ENCODE results near the gene KDM4B. TPM values are rescaled to one million over a fixed set of nuclear protein-coding genes. Genes with fewer than 3 reads are reported as not detected.

Gene KDM4B
- total and polyA plus RNA-seq, 4 donors = 16.6 to 43.6 (median 28.0) TPM

DNA sequence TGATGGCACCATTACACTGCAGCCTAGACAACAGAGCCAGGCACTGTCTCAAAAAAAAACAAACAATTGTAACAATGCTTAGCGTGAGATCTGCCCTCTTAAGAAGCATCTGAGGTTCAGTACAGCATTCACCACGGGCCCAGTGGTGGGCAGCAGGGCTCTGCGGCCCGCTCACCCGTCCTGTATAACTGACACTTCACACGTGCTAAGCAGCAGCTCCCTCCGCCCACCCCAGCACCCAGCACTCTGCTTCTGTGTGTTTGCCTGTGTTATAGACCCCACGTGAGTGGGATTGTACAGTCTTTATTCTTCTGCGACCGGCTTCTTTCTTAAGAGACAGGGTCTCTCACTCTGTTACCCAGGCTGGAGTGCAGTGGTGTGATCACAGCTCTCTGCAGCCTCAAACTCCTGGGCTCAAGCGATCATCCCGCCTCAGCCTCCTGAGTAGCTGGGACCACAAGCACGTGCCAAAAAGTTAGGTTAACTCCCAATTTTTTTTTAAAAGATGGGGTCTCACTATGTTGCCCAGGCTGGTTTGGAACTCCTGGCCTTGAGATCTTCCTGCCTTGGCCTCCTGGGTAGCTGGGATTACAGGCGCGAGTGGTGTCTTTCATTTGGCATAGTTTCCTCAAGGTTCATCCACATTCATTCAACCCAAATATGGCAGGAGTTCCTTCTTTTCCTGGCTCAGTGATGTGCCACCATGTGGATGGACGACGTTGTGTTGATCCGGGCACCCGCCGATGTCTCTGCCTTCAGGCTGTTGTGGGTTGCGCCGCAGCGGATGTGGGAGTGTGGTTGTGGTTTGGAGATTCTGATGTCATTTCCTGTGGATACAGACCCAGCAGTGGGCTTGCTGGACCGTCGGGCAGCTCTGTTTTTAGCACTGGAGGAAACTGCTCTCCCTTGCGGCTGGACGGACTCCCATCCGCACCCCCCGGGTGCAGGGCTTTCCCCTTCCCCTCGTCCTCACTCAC, 170.0 kb downstream of the KDM4B start:
- H3K9me3 ChIP-seq (ENCODE audit: control insufficient read depth, insufficient read depth, low read length) = no peaks in the 10 kb centered on the region
- H3K4me1 ChIP-seq (ENCODE audit: control insufficient read depth, insufficient read depth, low read length) = peaks cover 43% of the 10 kb centered on the region
- H3K36me3 ChIP-seq (ENCODE audit: control insufficient read depth, insufficient read depth, low read length) = peaks cover 100% of the 10 kb centered on the region
- H3K4me3 ChIP-seq (ENCODE audit: low read depth, low read length) = no peak overlapping the region
- H3K27me3 ChIP-seq (ENCODE audit: control insufficient read depth, insufficient read depth, low read length) = no peaks in the 10 kb centered on the region
- H3K27ac ChIP-seq (ENCODE audit: low read depth, low read length) = no peak overlapping the region
- 86% methylated on average over 28 of the region's 30 CpGs for WGBS (ENCODE audit: insufficient coverage)
- no peak for DNase-seq (ENCODE audit: low read depth in 4 of 6, low spot score in 6 of 6)

DNA sequence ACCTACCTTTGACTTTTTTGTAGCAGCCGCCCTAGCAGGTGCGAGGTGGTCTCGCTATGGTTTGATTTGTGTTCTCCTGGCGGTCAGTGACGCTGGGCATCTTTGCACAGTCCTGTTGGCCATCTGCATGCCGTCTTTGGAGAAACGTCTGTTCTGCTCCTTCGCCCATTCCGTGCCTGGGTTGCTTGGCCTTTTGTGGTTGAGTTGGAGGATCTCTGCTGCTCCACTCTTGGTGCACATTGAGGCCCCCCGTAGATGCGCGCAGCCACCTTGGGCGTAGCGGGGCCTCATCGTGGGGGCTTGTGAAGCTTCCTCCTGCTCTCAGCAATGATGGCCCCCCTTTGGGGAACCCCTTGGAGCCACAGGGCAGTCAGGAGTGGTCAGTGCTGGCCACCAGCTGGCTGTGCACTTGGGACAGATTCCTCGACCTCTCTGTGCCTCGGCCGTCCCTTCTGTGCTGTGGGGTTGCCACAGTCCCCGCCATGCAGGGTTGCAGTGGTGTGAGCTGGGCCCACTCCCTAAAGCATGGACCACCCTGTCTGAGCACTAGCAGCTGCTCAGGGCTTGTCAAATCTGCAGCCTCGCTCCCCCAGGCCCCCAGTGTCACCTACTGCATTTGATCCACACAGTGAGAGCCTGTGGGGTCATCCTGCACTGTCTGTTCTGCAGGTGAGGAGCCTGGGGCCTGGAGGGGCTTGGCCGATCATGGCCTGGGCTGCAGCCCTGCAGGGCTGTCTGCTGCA, 170.8 kb downstream of the KDM4B start:
- Histone ChIP-seq H3K9me3 (ENCODE audit: control insufficient read depth, insufficient read depth, low read length) (no peaks in the 10 kb centered on the region), H3K4me3 (ENCODE audit: low read depth, low read length) (no peak overlapping the region), H3K27me3 (ENCODE audit: control insufficient read depth, insufficient read depth, low read length) (no peaks in the 10 kb centered on the region), H3K36me3 (ENCODE audit: control insufficient read depth, insufficient read depth, low read length) (peaks cover 100% of the 10 kb centered on the region), H3K4me1 (ENCODE audit: control insufficient read depth, insufficient read depth, low read length) (peaks cover 40% of the 10 kb centered on the region), H3K27ac (ENCODE audit: low read depth, low read length) (no peak overlapping the region)
- WGBS (ENCODE audit: insufficient coverage) = 90% methylated on average over 21 of the region's 21 CpGs
- DNase-seq (ENCODE audit: low read depth in 4 of 6, low spot score in 6 of 6) = no peak

DNA sequence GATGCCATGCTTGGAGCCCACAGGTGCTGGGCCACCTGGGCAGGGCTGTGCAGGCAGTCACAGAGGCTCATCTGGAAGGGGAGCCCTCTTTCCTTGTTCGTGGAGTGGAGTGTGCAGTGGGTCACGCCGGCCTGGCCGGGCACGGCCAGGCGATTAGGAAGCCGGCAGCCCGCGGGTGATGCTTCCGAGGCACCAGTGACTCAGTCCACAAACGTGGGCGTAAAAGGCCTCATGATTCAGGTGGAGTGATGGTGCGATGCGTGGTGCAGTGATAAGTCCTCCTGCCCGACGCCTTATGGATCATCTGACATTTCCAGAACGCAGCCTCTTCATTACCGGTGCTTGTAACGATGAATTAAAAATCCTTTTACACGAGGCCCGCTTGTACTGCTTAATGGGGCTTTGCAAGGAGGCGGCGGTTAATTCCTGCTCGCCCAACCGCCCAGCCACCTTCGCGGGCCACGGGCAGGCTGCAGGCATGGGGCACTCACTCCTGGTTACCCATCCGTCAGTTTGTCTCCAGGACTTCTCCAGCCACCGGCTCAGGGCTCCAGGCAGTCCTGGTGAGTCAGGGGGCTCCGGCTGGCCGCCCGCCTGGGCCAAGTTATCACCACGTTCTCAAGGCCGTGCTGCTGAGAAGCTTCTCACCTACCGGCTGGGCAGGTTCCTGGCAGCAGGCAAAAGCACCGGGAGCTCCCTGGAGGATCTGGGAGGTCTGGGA, 172.4 kb downstream of the KDM4B start:
- Histone ChIP-seq H3K4me1 (ENCODE audit: control insufficient read depth, insufficient read depth, low read length) (peaks cover 25% of the 10 kb centered on the region), H3K4me3 (ENCODE audit: low read depth, low read length) (no peak overlapping the region), H3K27ac (ENCODE audit: low read depth, low read length) (no peak overlapping the region), H3K36me3 (ENCODE audit: control insufficient read depth, insufficient read depth, low read length) (peaks cover 98% of the 10 kb centered on the region), H3K9me3 (ENCODE audit: control insufficient read depth, insufficient read depth, low read length) (no peaks in the 10 kb centered on the region), H3K27me3 (ENCODE audit: control insufficient read depth, insufficient read depth, low read length) (no peaks in the 10 kb centered on the region)
- DNase-seq (ENCODE audit: low read depth in 4 of 6, low spot score in 6 of 6) = peak in 1 of 6 donors; percentile 67
- 81% methylated on average over 37 of the region's 37 CpGs for WGBS (ENCODE audit: insufficient coverage)

DNA sequence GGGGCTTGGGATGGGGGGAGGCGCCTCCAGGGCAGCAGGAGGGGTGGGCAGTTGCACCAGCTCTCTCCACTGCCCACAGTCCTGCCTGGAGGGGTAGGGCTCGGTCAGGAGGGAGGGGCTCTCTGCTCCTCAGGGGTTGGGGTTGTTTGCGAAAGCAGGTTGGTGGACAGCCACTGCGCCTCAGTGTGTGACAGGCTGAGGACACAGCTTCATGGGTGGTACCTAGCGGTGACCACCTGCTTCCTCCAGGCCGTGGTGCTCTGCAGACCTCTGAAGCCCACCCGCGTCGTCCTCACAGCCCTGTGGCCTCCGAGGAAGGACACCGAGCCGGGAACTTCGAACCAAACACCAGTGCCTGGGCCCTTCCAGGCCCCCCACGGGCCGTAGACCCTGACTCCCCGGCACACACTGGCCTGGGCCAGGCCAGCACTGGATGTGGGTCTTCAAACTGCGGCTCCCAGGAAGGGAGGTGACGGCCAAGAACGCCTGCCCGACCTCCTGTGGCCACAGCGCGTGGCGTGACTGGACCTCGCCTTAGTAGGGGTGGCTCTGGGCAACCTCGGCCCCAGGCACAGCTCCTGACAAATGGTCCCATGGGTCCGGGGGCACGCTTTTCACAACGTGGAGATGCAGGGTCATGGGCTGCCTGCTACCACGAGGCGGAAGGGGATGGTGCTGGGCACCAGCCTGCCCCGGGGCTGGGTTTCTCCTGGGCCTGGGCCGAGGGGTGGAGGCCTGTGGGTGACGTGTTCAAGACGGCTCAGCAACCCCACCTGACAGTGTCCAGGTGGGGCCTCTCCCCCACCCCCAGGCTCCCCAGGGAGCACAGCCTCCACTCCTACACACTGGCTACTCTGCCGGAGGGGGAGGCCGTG, 173.2 kb downstream of the KDM4B start:
- Histone ChIP-seq H3K9me3 (ENCODE audit: control insufficient read depth, insufficient read depth, low read length) (no peaks in the 10 kb centered on the region), H3K36me3 (ENCODE audit: control insufficient read depth, insufficient read depth, low read length) (peaks cover 98% of the 10 kb centered on the region), H3K4me1 (ENCODE audit: control insufficient read depth, insufficient read depth, low read length) (peaks cover 17% of the 10 kb centered on the region), H3K4me3 (ENCODE audit: low read depth, low read length) (no peak overlapping the region), H3K27ac (ENCODE audit: low read depth, low read length) (no peak overlapping the region), H3K27me3 (ENCODE audit: control insufficient read depth, insufficient read depth, low read length) (no peaks in the 10 kb centered on the region)
- DNase-seq (ENCODE audit: low read depth in 4 of 6, low spot score in 6 of 6) = no peak
- WGBS (ENCODE audit: insufficient coverage) = 93% methylated on average over 32 of the region's 36 CpGs

DNA sequence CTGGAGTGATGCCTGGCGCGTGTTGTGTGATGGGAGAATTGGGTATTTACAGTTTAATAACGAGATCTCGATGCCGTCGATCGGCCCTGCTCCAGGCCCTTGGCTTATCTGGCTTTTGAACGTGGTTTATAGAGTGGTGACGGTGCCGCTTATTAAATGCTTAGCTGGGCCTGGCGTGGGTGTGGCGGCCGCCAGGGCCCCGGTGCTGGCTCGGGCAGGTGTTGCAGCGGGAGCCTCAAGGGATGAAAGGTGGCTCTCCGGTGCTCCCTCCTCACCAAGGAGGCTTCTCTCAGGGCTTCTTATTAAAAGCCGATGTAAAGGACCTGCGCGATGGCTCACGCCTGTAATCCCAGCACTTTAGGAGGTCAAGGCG, 173.8 kb downstream of the KDM4B start:
- no peak overlapping the region for H3K4me3 ChIP-seq (ENCODE audit: low read depth, low read length)
- no peaks in the 10 kb centered on the region for H3K9me3 ChIP-seq (ENCODE audit: control insufficient read depth, insufficient read depth, low read length)
- H3K27me3 ChIP-seq (ENCODE audit: control insufficient read depth, insufficient read depth, low read length) = no peaks in the 10 kb centered on the region
- 76% methylated on average over 15 of the region's 22 CpGs for WGBS (ENCODE audit: insufficient coverage)
- no peak overlapping the region for H3K27ac ChIP-seq (ENCODE audit: low read depth, low read length)
- peaks cover 98% of the 10 kb centered on the region for H3K36me3 ChIP-seq (ENCODE audit: control insufficient read depth, insufficient read depth, low read length)
- DNase-seq (ENCODE audit: low read depth in 4 of 6, low spot score in 6 of 6) = no peak
- peaks cover 15% of the 10 kb centered on the region for H3K4me1 ChIP-seq (ENCODE audit: control insufficient read depth, insufficient read depth, low read length)

DNA sequence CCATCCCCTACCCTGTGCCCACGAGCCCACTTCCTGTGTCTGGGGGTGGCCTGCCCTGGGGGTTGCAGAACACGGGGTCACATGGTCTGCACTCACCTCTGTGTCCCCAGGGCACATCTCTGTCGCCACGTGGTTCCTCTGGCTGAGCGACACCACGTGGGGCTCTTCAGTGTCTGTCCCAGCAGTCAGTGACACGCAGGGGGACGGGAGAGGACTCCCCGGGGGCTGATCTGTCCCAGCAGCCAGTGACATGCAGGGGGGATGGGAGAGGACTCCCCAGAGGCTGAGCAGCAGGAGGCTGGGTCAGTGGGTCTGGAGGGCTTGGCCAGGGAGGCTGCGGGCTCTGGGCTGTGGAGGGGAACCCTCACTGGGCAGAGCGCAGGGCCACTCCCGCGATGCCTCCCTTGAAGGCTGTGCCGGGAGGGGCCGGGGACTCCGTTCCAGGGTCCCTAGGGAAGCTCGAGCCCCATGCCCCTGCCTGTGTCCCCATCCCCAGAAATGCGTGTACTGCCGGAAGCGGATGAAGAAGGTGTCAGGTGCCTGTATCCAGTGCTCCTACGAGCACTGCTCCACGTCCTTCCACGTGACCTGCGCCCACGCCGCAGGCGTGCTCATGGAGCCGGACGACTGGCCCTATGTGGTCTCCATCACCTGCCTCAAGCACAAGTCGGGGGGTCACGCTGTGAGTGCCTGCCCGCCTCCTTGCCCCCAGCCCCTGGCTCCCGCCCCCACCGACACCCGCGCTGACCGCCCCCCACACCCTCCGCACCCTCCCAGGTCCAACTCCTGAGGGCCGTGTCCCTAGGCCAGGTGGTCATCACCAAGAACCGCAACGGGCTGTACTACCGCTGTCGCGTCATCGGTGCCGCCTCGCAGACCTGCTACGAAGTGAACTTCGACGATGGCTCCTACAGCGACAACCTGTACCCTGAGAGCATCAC, 174.8 kb downstream of the KDM4B start:
- 91% methylated on average over 46 of the region's 51 CpGs for WGBS (ENCODE audit: insufficient coverage)

DNA sequence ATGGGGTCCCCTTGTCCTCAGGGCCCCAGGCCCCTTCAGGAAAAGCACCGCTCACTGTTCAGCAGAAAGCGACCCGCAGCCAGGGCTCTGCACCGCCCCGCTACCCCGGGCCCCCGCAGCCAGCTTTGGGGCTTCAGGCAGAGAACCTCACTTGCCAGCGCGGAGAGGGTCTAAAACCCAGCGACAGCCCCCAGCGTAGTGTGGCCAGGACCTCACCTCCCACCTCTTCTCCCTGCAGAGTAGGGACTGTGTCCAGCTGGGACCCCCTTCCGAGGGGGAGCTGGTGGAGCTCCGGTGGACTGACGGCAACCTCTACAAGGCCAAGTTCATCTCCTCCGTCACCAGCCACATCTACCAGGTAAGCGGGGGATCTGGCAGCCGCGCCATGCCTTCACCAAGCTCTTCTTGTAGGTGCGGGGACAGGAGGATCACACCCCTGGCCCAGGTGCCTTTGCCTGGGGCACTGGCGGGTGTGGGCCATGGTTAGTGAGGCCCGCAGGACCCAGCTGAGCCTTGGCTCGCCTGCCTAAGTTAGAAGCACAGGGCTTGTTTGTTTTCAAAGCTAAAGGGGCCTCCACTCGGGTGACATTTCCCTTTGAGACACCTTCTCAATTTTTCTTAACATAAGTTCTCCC, 175.7 kb downstream of the KDM4B start:
- Histone ChIP-seq H3K9me3 (ENCODE audit: control insufficient read depth, insufficient read depth, low read length) (no peaks in the 10 kb centered on the region), H3K27me3 (ENCODE audit: control insufficient read depth, insufficient read depth, low read length) (no peaks in the 10 kb centered on the region), H3K27ac (ENCODE audit: low read depth, low read length) (no peak overlapping the region), H3K4me3 (ENCODE audit: low read depth, low read length) (no peak overlapping the region), H3K4me1 (ENCODE audit: control insufficient read depth, insufficient read depth, low read length) (peaks cover 26% of the 10 kb centered on the region), H3K36me3 (ENCODE audit: control insufficient read depth, insufficient read depth, low read length) (peaks cover 98% of the 10 kb centered on the region)
- DNase-seq (ENCODE audit: low read depth in 4 of 6, low spot score in 6 of 6) = no peak
- WGBS (ENCODE audit: insufficient coverage) = 96% methylated on average over 19 of the region's 23 CpGs

More for the DNA sequence above, 174.8 kb downstream of the KDM4B start:
- Histone ChIP-seq H3K4me1 (ENCODE audit: control insufficient read depth, insufficient read depth, low read length) (peaks cover 24% of the 10 kb centered on the region), H3K36me3 (ENCODE audit: control insufficient read depth, insufficient read depth, low read length) (peaks cover 98% of the 10 kb centered on the region), H3K4me3 (ENCODE audit: low read depth, low read length) (no peak overlapping the region), H3K27me3 (ENCODE audit: control insufficient read depth, insufficient read depth, low read length) (no peaks in the 10 kb centered on the region), H3K27ac (ENCODE audit: low read depth, low read length) (no peak overlapping the region), H3K9me3 (ENCODE audit: control insufficient read depth, insufficient read depth, low read length) (no peaks in the 10 kb centered on the region)
- no peak for DNase-seq (ENCODE audit: low read depth in 4 of 6, low spot score in 6 of 6)
